Heart left ventricle (tissue), 16 donors: ENCODE results near the gene TPRG1L. TPM values are rescaled to one million over a fixed set of nuclear protein-coding genes. Genes with fewer than 3 reads are reported as not detected.
A peak's percentile ranks its signal among the peaks of the same experiment; 100 is the strongest.

Experiments used
- ATAC-seq, 4 donors: fragments of 200-7000 bp; cut with Tn5 transposase; one replicate each; pipeline ENCODE4 v1.9.1; 2020 to 2022; ENCODE audit warnings: moderate library complexity in 4 of 4, mild to moderate bottlenecking in 3 of 4, moderate number of reproducible peaks in 1 of 4
- DNase-seq, 5 donors: peaks; one replicate each; pipeline ENCODE4 v3.0.0-alpha.2; 2020
- H3K27ac ChIP-seq, 12 donors: fragments of 200-600 bp; sonication (generic) in 4 of 12; one replicate each; pipeline versions ENCODE4 v1.5.0 to v1.8.0; 2016 to 2022; ENCODE audit warnings: mild to moderate bottlenecking in 2 of 12
- H3K27me3 ChIP-seq, 9 donors: fragments of 200-600 bp; sonication (generic) in 2 of 9; one replicate each; pipeline versions ENCODE4 v1.5.1 to v1.8.0; 2016 to 2022; ENCODE audit warnings: mild to moderate bottlenecking in 3 of 9
- H3K36me3 ChIP-seq, 9 donors: fragments of 200-600 bp; sonication (generic) in 2 of 9; one replicate each; pipeline versions ENCODE4 v1.5.0 to v1.8.0; 2018 to 2022; ENCODE audit warnings: mild to moderate bottlenecking in 2 of 9
- H3K4me1 ChIP-seq, 12 donors: fragments of 200-600 bp; sonication (generic) in 4 of 12; one replicate each; pipeline versions ENCODE4 v1.5.0 to v1.8.0; 2016 to 2022; ENCODE audit warnings: mild to moderate bottlenecking in 3 of 12
- H3K4me3 ChIP-seq, 12 donors: fragments of 200-600 bp; sonication (generic) in 4 of 12; one replicate each; pipeline versions ENCODE4 v1.5.0 to v1.8.0; 2017 to 2022; ENCODE audit warnings: mild to moderate bottlenecking in 9 of 12, moderate library complexity in 4 of 12
- H3K9me3 ChIP-seq, 12 donors: fragments of 200-600 bp; sonication (generic) in 4 of 12; one replicate each; pipeline versions ENCODE4 v1.5.0 to v1.8.0; 2016 to 2022; ENCODE audit warnings: mild to moderate bottlenecking in 1 of 12
- POLR2A ChIP-seq, 2 donors: fragments of 450-650 bp; IDR thresholded peaks; one replicate each; pipeline ENCODE4 v1.6.1; 2017; ENCODE audit warnings: antibody characterized with exemption in 2 of 2, mild to moderate bottlenecking in 2 of 2, moderate library complexity in 2 of 2
- WGBS, 4 donors: extraction: QIAGEN DNeasy Blood & Tissue Kit in 2 of 4; methylation state at CpG; one replicate each; pipeline versions ENCODE4 v1.1.5 to v1.1.7; 2013 to 2018; 5-methylcytosine and 5-hydroxymethylcytosine counted together
- intact Hi-C, 10 donors: fragments of 100-400 bp; cut with DNase I; formaldehyde crosslinking; loops; one replicate each; pipeline versions ENCODE4 v1.11.1 to v1.14.2; 2022
- polyA plus RNA-seq, 2 donors: library from polyadenylated mRNA; stranded (reverse); fragments of 200-250 nt; gene quantifications; one replicate each; pipeline ENCODE4 v1.2.3, GENCODE V29; 2013
- total RNA-seq, 9 donors: library from RNA; depleted of rRNA in 2 of 9; stranded (reverse); fragments of >200 nt in 2 of 9; fragmentation: NEBNext Ultra II Directional in 3 of 9; extraction: Animal tissue kit (Norgen Biotek cat#: 25700) in 3 of 9; gene quantifications; one replicate each; pipeline versions ENCODE4 v1.1.0 to v1.2.4, GENCODE V29; 2016 to 2023
- TF ChIP-seq, protein P1 (sequence below), 12 donors: fragments of 200-600 bp; sonication (generic) in 4 of 12; IDR thresholded peaks; one replicate each; pipeline versions ENCODE4 v1.5.0 to v1.8.0; 2018 to 2022; ENCODE audit warnings: antibody characterized with exemption in 12 of 12, mild to moderate bottlenecking in 5 of 12
- donor health status: ischemic (EF 13 %, LVEDD 7.1; RV severe dilation, severe dysfunction).
- donor health status: healthy with polysubstance abuse.
- donor health status: DM: no; HTN: yes; CAD: no.
- donor health status: DM: no; HTN: no; CAD: no.
- donor health status: ischemic (EF 25% LVEDD 6.9; RV normal size, moderate dysfunction).
- donor health status: ischemic (EF 25% LVEDD 5.7; RV mildly dilated, moderate dysfunction).
- donor health status: healthy.
- donor health status: DM: yes; HTN: yes; CAD: no.
- donor health status: ischemic (EF 35%, LVEDD 5.7; RV mildly dilated, moderate dysfunction).
- donor health status: nonischemic (EF 11% LVEDD 7.7; RV severe dilation, severe dysfunction).
- donor health status: DM: yes; HTN: yes; CAD: no.
- donor health status: PGD.
- donor health status: ischemic (EF 29% LVEDD 5.4; RV normal size, mild dysfunction).
- donor health status: nonischemic (EF 23%, LVEDD 6.1; RV moderate dilation, normal function).

Gene TPRG1L
- total and polyA plus RNA-seq, 11 donors: 24.2 to 58.0 (median 48.8) TPM

DNA sequence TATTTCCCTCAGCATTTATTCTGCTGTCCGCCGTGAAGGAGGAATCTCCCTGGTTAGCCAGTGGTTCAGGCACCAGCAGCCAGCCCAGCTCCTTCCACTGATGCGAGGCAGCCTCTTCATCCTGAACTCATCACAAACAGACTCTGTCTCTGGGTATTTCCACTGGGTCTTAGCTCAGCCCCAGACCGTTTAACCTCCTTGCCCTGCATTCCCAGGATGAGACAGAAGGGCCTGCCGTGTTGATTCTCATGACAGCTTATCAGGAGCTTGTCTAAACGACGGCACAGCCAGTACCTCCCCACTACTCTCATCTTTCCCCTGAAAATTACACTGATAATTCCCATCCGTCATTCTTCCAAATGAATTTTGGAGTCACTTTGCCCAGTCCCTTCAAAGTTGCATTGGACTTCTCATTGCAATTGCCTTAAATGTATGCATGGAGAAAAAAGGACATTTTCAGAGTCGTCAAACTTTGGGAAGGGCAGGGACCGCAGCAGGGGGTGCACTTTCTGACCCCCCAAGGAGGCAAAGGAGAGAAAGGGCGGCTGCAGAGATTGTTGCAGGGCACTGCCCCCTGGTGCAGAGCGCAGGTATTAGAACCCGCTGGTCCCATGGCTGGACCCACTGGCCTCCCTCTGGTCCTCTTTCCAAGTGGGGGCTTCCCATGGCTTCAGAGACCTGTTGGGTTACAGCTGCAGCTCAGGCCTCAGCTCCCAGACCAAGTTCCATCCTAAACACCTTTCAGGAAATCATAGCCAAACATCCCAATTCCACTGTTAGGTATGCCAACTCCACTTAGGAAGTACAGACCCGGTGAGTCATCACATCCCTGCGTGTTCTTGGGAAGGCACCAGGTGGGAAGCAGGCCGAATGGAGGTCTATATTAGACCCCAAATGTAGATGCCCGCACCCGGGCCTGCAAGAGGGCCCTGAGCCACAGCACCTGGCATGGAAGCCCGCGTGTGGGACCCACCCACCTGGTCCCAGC, 9.8 kb upstream of the TPRG1L start:
- no peak for DNase-seq
- no peak overlapping the region for H3K27ac ChIP-seq
- ATAC-seq: no peak

DNA sequence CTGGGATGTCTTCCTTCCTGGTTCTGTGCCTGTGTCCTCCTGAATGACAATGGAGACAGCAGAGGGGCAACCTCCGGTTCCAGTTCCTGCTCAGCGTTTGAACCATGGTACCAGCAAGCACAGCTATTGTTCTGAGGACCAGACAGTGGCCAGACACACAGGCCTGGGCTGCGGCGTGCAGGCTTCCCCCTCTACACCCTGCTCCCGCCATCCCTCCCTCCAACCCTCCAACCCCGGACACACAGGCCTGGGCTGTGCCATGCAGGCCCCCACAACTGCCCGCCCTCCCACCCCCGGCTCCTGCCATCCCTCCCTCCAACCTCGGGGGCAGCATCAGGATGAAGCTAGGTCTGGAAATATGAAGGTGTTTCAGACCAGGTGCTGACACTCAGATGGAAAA, 8.0 kb upstream of the TPRG1L start:
- DNase-seq (no peak), ATAC-seq (no peak)
- Histone ChIP-seq H3K36me3 (no peaks in the 10 kb centered on the region), H3K27ac (no peak overlapping the region), H3K9me3 (no peaks in the 10 kb centered on the region), H3K4me3 (no peak overlapping the region), H3K27me3 (peaks cover 0 to 13% (median 2%) of the 10 kb centered on the region in 9 donors), H3K4me1 (peaks cover 0 to 14% (median 5%) of the 10 kb centered on the region in 12 donors)
- 69 to 73% (median 71%) methylated on average over 2 to 9 of the region's 9 CpGs for WGBS, 4 donors
- intact Hi-C loops: loop anchor here in 3 of 10 donors (5.0 kb wide), 1 partner anchor 165 kb away; the partner anchor contains the start of gene ARHGEF16 (in 3 of the 3)
- TF ChIP-seq, protein P1, sequence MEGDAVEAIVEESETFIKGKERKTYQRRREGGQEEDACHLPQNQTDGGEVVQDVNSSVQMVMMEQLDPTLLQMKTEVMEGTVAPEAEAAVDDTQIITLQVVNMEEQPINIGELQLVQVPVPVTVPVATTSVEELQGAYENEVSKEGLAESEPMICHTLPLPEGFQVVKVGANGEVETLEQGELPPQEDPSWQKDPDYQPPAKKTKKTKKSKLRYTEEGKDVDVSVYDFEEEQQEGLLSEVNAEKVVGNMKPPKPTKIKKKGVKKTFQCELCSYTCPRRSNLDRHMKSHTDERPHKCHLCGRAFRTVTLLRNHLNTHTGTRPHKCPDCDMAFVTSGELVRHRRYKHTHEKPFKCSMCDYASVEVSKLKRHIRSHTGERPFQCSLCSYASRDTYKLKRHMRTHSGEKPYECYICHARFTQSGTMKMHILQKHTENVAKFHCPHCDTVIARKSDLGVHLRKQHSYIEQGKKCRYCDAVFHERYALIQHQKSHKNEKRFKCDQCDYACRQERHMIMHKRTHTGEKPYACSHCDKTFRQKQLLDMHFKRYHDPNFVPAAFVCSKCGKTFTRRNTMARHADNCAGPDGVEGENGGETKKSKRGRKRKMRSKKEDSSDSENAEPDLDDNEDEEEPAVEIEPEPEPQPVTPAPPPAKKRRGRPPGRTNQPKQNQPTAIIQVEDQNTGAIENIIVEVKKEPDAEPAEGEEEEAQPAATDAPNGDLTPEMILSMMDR (IDR thresholded peaks at IDR 0.05): no peak
- TF ChIP-seq POLR2A (IDR thresholded peaks at IDR 0.05): no peak

More for the DNA sequence above, 9.8 kb upstream of the TPRG1L start:
- Histone ChIP-seq H3K4me1 (peaks cover 0 to 26% (median 17%) of the 10 kb centered on the region in 12 donors), H3K36me3 (no peaks in the 10 kb centered on the region), H3K27me3 (peaks cover 9 to 31% (median 18%) of the 10 kb centered on the region in 9 donors), H3K9me3 (no peaks in the 10 kb centered on the region), H3K4me3 (no peak overlapping the region)
- TF ChIP-seq, protein P1 (IDR thresholded peaks at IDR 0.05): peak; percentile 36 to 62 (median 53)
- TF ChIP-seq POLR2A (IDR thresholded peaks at IDR 0.05): no peak
- intact Hi-C loops: loop anchor here in 5 of 10 donors (1.0 to 5.0 kb wide), 3 partner anchors 48 to 163 kb away; partner anchors contain the start of gene ARHGEF16 (in 3 of the 5)
- WGBS, 4 donors: 48 to 59% (median 53%) methylated on average over 19 to 20 of the region's 20 CpGs

DNA sequence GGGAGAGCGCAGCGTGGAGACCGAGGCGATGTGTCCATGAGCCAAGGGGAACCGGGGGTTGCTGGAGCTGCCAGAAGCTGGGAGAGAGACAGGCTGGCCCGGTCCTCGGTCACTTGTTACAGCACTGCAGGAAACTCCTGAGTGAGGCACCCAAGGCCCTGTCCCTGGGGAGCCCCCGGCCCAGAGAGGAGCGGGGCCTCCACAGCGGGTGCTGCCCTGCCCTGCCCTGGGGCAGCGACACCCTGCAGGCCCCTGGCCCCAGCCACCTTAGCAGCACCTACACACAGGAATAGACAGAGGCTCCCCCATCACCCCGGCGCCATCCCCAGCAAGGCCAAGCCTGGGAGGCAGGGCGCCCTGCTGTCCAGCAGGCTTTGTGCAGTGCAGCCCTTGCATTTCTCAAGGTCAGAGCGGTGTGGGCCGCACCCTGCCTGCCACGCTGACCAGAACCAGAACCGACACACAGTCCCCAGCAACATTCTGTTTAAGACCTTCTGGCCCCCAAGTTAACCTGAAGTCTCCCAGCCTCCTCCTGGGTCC, 6.9 kb upstream of the TPRG1L start:
- no peaks in the 10 kb centered on the region for H3K36me3 ChIP-seq
- DNase-seq: no peak
- no peak overlapping the region for H3K27ac ChIP-seq
- peaks cover 0 to 20% (median 8%) of the 10 kb centered on the region in 12 donors for H3K4me1 ChIP-seq
- intact Hi-C loops: loop anchor here in 7 of 10 donors (1.0 to 5.0 kb wide), 6 partner anchors 51 to 166 kb away; partner anchors contain the start of gene ARHGEF16 (in 3 of the 7)
- H3K9me3 ChIP-seq: no peaks in the 10 kb centered on the region
- ATAC-seq: peak in 1 of 4 donors; percentile 6
- H3K4me3 ChIP-seq: no peak overlapping the region
- WGBS, 4 donors: 83 to 89% (median 83%) methylated on average over 14 to 18 of the region's 18 CpGs
- no peak for TF ChIP-seq POLR2A (IDR thresholded peaks at IDR 0.05)
- TF ChIP-seq, protein P1 (IDR thresholded peaks at IDR 0.05): no peak
- peaks cover 0 to 7% (median 0%) of the 10 kb centered on the region in 9 donors for H3K27me3 ChIP-seq

DNA sequence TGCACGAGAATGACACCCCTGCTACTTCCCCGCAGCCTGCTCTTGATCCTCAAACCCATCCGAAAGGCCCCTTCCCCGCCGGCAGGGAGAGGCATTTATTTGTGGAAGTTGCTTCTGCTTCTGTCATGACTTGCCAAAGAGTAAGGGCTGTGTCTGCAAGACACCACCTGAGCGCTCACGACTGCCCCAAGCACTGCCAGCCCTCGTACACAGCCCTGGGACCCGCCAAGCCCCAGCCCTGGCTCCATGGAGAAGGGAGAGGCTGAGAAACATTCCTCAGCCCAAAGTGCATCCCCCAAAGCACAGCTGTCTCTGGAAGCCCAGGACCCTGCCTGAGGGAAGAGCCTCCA, 6.3 kb upstream of the TPRG1L start:
- intact Hi-C loops: loop anchor here in 7 of 10 donors (1.0 to 5.0 kb wide), 6 partner anchors 51 to 166 kb away; partner anchors contain the start of gene ARHGEF16 (in 3 of the 7)
- ATAC-seq (no peak), DNase-seq (no peak)
- Histone ChIP-seq H3K9me3 (no peaks in the 10 kb centered on the region), H3K27ac (no peak overlapping the region), H3K36me3 (no peaks in the 10 kb centered on the region), H3K4me3 (no peak overlapping the region), H3K27me3 (peaks cover 0 to 3% (median 0%) of the 10 kb centered on the region in 9 donors), H3K4me1 (peaks cover 0 to 27% (median 14%) of the 10 kb centered on the region in 12 donors)
- TF ChIP-seq, protein P1 (IDR thresholded peaks at IDR 0.05): no peak
- TF ChIP-seq POLR2A (IDR thresholded peaks at IDR 0.05): no peak
- WGBS, 4 donors: 80 to 84% (median 82%) methylated on average over 8 to 9 of the region's 9 CpGs
